ENCODE data around the gene SLC28A1.
"Not testable (repeated sequence)": the region's sequence is repeated elsewhere in the genome, so short reads cannot be mapped to it uniquely, and the experiment has no call there.

Gene SLC28A1

DNA sequence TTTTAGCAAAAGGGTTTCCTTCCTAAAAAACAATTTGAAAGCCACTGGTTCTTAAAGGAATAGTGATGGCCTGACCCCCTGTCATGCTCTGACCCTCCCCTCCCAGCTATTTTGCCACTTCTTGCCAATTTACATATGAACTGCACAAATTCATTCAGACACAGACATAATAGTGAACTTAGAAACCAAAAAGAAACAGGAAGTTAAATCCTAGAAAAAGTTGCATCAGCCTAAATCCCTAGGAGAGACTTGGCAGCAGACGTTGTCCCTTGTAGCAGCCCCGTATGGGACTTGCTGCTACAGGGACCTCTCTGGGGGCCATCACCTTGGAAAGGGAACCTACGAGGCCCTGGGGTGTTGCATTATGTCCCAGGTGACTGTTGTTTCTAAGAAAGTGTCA is 82.9 kb downstream of the SLC28A1 start:
- no peak for DNase-seq (ENCODE audit: low read depth in 2 of 3, low spot score in 2 of 3)

DNA sequence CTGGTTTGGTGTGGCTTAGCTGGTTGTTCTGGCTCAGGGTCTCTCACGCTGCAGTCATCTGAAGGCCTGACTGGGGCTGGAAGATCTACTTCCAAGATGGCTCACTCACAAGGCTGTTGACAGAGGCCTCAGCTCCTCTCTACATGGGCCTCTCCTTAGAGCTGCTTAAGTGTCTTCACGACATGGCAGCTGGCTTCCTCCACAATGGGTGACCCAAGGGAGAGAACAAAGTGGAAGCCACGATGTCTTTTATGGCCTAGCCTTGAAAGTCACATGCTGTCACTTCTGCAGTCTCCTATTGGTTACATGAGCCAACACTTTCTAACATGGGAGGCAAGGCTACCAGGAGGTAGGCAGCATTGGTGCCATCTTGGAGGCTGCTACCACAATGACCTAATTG is 83.8 kb downstream of the SLC28A1 start:
- no peak for DNase-seq (ENCODE audit: low read depth in 2 of 3, low spot score in 2 of 3)

DNA sequence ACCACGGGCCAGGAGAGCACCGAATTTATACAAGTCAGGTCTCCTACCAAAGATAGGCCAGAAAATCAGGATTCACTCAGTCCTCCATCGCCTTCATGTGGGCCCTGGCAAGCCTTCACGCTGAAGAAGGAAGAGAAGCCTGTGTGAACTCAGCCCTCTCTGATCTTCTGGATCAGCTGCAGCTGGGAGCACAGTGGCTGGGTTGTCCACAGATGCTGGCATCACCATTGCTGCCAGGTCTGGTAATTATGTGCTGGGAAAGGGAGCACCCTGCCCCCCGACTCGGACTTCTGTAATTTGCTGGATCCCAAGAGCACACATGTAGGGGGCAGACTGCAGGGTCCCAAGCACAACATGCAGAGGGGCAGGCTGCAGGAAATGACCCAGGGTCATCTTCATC is 84.8 kb downstream of the SLC28A1 start:
- no peak for DNase-seq (ENCODE audit: low read depth in 2 of 3, low spot score in 2 of 3)

DNA sequence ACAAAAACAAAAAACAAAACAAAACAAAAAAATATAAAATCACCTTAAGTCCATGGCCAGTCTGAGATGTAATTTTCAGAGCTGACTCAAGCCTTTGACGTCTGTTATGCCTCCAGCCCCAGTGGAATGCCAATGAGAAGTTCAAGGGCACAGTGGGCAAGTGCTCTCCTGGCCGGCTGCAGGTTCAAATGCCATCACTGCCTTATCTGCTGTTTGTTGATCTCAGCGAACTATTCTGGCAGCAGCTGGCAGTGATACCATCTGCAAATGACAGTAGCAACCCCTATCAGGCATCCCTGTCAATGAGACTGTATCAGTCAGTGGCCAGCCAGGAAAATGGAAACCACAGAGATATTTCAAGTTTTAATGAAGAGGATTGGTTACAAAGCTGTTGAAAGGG is 86.4 kb downstream of the SLC28A1 start:
- DNase-seq (ENCODE audit: low read depth in 2 of 3, low spot score in 2 of 3), result no peak

DNA sequence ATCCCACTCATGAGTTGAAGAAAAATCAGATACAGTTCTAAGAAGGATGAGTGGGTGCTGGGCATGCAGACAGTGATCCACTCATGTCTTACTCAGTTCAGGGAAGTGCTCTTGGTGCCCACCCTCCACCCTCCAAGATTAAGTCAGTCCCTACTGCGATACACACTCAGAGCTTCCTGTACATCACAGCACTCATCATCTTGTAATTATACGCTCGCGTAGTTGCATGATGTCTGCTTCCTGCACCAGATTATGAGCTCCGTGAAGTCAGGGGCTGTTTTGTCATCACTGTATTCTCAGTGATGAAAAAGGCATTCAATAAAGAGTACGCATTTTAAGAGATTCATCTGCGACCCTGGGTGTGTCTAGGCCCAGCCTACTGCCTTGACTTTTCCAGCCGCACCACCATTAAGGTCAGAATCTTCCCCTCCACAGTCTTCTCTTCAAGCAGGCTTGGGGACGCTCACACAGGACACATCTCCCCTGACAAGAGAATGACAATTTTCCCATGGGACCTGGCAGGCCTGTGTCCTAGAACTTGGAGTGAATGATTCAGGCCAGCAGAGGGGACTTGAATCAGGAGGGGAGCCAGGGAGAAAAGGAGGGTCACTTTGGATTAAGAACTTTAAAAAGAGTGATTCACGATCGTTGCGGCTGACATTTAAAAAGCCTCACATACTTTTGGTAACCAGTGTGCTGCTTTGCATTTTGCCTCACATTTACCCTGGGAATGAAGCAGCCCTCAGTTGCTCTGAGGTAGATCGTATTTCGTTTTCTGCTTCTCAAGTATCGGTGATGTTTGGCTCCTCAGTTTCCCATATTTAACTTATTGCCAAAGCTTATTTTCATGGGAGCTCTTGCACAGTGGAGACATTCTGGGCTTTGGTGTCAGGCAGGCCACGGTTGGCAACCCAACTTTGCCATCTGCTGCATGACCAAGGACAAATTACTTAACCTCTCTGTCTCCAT is 89.3 kb downstream of the SLC28A1 start:
- DNase-seq (ENCODE audit: low read depth in 2 of 3, low spot score in 2 of 3), result no peak

DNA sequence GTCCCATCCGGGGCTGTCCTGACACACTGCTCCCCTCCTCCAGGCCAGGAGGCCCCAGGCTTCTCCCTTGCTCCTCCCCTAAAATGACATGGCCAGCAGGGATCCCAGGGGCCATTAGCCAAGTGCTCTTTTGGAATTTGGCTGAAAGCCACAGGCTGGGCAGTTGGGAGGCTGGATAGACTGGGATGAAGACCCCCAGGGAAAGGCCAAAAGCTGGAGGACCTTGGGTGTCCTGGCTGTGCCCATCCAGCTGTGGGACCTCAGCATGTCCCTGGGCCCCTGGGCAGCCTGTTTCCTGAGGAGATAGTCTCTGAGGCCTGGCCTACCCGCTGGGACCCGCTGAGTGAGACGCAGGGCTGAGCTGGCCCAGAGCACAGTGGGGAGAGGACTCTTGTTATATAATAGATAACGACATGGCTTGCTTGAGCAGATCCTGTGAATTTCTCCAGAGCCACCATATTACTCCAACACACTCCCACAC is 91.4 kb downstream of the SLC28A1 start:
- DNase-seq (ENCODE audit: low read depth in 2 of 3, low spot score in 2 of 3), result no peak

DNA sequence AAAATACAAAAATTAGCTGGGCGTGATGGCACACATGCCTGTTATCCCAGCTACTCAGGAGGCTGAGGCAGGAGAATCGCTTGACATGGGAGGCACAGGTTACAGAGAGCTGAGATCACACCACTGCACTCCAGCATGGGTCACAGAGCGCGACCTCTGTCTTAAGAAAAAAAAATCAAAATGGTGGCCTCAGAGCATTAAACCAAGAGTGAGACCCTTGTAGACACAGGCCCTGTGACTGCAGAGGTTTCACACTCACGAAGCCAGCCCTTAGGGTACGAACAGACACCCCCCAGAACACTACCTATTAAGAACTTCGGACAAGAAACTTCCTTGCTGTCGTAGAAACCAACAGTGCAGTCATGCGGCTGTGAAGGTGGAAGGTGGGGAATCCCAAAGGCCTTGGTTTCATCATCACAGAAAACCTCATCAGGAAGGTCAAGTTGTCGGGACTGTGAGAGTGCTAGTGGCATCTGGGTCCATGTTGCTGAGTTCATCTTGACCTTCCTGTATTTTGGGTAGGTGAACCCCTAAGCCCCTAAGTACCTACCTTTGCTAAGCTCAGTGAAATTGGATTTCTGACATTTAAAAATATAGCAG is 92.4 kb downstream of the SLC28A1 start:
- DNase-seq (ENCODE audit: low read depth in 2 of 3, low spot score in 2 of 3), result no peak

DNA sequence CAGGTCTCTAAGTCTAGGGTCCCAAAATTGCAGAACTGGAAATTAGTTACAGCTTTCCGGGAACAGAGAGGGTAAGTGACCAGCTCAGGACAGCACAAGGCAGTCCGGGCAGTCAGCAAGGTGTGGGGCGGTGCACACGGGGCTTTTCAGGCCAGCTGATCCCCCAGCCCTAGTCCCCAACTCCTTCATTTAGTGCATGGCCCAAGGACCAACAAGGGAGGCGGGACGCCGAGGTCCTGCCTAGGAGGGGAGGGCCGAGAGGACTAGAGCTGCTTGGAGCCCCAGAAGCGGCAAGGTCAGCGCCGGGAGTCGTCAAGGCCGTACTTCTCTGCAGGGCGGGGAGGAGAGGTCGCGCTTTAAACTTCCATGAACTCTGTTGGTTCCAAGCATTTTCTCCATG is 95.2 kb downstream of the SLC28A1 start:
- DNase-seq (ENCODE audit: low read depth in 2 of 3, low spot score in 2 of 3), result no peak

DNA sequence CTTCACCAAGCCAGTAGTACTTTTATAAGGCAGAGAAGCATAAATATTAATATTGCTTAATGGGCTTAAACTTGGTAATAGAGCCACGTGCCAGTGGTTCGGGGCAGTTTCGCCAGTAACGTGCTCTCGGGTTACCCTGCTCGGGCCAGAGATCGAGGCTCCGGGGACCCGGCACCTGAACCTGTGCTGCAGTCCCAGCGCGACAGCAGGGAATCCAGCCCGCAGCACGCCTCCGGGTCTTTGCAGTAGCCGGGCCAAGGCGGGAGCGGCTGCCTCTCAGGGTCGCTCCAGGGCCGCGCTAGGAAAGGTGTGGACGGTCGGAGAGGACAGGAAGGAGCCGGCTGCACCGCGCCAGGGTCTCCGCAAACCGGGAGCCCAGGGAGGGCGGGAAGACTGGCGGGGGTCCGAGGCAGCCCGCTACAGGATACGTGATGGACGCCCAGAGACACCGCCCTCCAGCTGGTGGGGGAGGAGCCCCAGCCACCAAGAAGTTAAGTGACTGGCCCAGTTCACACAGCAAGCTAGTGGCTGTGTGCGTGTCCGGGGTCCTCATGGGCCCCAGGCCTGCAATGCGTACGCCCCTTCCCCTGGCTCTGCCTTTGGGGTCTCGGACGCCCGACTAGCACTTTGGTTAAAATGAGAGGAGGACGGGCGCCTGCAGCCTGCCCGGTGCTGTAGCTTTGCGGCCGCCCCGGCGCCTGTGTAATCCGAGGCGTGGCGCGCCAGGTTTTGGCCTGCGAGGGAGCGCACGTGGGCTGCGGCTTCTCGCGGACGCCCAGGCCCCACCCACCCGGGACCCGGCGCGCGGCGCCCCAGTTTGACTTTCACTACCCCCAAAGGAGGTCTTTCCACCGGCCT is 96.0 kb downstream of the SLC28A1 start:
- peak; percentile 52 to 74 (median 67) for DNase-seq (ENCODE audit: low read depth in 2 of 3, low spot score in 2 of 3)

DNA sequence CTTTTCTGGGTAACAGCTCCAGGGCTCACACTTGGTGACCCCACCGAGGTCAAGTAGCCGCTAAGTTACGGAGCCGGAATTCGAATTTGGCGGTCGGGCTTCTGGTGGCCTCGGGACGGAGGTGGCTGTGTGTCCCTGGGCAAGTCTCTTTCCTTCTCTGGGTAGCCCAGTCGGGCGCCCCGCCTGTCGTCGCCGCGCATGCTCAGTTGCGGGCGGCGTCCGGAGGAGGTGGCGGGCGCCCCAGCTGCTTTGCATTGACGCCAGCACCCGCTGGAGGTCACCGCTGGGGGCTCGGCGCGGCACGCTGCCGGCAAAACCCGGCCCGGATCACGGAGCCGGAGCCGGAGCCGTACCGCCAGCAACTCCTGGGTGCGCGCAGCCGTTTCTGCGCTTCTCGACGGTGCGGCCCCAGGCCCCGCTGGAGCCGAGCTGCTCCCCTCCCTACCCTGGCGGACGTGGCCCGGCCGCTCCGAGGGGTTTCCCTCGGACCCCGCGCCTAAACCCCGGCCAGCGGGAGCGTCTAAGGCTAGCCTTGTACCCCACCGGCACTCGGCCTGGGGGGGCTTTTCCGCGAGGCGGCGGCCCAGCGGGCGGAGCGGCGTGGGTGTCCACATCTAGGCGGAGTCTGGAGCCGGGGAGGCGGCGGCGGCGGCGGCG is 96.7 kb downstream of the SLC28A1 start:
- peak; percentile 81 to 98 (median 88) for DNase-seq (ENCODE audit: low read depth in 2 of 3, low spot score in 2 of 3)

DNA sequence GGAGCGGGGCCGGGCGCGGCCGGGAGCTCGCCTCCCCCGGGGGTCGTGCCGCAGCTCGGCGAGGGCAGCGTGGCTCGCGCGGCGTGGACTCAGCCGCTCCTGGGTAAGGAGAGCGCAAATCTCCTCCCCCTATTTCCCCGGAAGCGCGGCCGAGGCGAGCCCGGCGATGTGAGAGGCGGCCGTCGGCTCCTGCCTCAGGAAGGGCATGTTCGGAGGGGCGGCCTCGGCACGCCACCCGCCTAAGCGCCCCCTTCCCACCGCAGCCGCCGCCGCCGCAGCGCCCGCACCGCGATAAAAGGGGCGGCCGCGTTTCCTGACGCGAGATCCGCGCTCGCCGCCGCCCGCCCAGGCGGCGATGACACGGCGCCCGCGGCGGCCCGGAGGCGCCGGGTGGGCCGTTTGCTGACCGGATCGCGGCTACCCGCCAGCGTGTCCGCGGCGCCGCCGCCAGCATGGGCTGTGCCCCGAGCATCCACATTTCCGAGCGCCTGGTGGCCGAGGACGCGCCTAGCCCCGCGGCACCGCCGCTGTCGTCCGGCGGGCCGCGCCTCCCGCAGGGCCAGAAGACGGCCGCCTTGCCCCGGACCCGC is 97.3 kb downstream of the SLC28A1 start, which contains the start of gene PDE8A:
PDE8A (plus strand) TSS at position 146 of the 590 bp plus-strand sequence; CDS start at position 453, 307 bp downstream.
- peak in 2 of 3 experiments; percentile 23 to 27 for DNase-seq (ENCODE audit: low read depth in 2 of 3, low spot score in 2 of 3)

DNA sequence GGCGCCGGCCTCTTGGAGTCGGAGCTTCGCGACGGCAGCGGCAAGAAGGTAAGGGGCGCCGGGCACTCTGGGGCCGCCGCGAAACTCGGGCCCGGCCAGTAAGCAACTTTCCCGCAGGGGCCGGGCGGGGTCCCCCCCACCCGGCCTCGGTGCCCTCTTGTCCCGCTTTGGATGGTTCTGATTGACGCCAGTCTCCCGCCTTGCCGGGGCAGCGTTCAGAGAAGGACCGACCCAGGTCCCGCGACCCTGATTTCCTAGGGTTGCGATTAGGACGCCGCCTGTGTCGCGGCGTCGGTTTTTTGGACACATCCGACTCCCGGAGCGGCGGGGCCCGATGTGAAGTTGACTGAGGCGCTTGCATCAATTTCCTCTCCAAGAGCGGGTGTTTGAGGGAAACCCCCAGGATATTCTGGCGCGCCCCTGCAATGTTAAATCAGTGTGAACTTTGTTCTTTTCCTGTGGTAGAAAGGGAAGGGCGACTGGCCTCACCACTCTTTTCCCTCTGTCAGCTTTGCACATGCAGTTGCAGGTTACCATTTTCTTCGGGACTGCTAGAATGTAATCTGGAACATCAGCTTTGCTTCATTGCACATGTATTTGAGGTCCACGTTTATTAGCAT is 97.9 kb downstream of the SLC28A1 start:
- DNase-seq (ENCODE audit: low read depth in 2 of 3, low spot score in 2 of 3), result peak; percentile 22 to 41 (median 30)

DNA sequence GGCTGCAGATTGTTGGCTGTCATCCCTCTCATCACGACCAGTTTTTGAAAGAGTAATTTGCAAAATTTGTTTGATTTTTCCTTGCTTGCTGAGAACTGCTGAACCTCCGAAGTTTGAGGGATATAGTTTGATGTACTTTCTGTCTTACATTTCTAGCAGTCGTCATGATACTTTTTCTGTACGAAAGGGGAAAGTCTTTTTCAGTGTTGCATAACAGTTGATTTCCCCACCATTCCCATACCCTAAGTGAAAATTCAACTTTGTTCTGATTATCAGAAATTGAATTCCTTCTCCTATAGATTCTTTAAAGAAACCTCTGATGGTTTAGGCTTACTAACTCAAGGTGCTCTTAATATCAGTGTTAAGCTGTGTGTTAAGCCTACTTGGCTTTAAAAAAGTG is 98.8 kb downstream of the SLC28A1 start:
- DNase-seq (ENCODE audit: low read depth in 2 of 3, low spot score in 2 of 3), result no peak

DNA sequence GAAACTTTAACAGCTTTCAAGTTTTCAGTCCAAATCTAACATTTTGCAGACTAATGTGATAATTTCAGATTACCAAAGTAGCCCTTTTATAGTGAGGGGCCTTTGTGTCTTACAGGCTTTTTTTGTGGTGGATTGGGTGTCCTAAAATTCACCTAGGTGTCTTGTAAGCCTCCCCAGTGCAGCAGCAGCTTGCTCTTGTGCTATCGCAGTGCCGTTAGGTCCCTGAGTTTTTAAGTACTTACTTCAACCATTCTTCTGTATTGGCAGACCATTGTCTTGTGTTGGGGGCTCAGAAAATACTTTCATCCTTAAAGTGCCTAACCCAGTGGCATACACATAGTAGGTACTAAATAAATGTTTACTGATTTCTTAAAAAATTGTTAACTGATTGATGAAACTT is 99.2 kb downstream of the SLC28A1 start:
- DNase-seq (ENCODE audit: low read depth in 2 of 3, low spot score in 2 of 3), result no peak

DNA sequence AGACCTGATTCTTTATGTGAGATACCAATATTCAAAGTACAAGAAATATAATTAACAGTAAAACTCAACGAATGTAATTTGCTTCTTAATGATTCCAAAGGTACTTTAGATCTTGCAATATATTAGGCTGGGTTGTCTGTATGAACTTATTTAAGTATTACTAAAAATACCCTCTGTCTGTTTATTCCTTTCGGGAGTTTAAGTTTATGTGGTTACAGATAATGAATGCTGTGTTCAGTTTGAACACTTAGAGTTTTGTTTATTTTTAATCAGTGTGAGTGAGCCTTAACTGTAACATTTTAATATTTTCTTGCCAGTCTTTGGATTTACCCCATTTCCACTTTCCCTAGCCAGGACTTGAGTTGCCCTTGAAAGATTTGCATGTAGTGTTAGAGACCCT is 100.7 kb downstream of the SLC28A1 start:
- DNase-seq (ENCODE audit: low read depth in 2 of 3, low spot score in 2 of 3), result no peak

DNA sequence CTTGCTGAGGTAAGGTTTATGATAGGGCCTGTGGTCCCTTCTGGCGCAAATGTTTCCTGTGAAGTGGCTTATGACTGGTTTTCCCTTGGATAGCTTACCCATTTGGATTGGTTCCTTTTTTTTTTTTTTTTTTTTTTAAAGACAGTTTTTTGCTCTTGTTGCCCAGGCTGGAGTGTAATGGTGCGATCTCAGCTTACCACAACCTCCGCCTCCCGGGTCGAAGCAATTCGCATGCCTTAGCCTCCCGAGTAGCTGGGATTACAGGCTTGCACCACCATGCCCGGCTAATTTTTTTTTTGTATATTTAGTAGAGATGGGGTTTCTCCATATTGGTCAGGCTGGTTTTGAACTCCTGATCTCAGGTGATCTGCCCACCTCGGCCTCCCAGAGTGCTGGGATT is 102.9 kb downstream of the SLC28A1 start:
- DNase-seq (ENCODE audit: low read depth in 2 of 3, low spot score in 2 of 3), result not testable (repeated sequence)

DNA sequence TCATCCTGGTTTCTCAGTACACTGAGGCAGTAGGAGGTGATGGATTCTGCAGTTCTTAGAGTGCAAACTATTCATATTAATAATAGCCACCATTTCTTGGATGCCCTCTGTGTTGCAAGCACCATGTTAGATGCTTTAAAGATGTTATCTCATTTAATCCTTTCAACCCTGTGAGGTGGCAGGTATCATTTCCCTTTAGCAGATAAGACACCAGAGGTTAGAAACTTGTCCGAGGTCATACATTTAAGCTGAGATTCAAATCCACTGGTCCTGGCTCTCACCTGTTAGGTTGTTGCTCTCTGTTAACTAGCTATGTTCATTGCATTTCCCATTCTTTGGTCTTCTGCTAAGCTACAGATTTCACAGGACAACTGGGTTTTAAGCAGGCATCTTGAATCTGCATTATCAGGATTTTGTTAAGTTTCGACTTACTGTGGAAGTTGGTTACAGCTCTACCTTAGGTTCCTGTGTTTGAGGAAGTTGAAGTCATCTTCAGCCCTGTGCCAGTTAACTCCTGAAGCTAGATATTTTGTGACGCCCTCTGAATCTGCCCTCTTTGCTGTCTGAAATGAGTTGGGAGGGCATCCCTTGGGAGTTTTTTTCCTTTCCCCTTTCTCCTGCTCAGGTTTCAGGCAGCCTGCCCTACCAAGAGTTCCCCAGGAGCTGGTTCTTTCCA is 103.6 kb downstream of the SLC28A1 start:
- DNase-seq (ENCODE audit: low read depth in 2 of 3, low spot score in 2 of 3), result no peak

DNA sequence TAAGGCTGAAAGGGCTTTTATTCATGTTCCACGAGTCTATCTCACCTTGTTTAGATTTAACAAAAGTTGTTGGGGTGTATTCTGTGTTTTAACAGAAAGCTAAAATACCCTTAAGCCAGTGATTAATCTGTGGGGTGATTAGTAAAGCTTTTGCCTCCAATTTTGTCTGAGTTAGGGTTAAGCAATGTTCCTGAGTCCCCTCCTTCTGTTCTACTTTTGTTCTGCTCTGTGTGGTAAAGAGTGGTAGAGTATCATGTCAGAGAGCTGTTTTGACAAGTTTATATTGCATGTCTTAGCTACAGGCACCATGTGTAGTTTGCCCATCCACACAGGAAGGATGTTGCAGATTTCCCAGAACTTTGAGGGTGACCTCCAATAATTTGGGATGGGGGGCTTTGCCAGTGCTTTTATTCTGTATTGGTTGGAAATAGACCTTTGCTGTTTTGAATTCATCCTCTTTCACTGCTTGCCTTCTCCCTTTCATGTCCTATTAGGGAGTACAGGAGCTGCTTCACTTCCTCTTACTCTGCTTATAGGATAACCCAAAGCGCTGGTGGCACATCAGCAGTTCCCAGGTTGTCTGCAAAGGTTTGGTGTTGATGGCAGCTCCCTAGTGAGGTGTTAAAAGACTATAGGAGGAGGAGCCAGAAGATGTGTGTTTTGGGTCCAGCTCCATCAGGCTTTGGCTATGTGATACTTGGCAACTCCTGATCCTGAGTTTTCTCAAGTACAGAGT is 104.6 kb downstream of the SLC28A1 start:
- DNase-seq (ENCODE audit: low read depth in 2 of 3, low spot score in 2 of 3), result no peak

DNA sequence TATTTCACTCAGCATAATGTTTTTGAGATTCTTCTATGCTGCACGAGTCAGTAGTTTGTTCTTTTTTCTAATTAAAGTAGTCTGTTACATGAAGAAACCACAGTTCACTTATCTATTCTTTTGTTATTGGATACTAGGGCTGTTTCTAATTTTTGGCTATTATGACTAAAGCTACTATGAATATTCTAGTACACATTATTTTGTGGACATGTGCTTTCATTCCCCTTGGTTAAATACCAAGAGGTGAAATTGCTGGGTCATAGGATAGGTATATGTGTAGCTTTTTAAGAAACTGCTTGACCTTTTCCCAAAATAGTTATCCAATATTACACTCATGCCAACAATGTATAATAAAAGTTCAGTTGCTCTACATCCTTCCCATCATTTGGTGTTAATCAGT is 106.0 kb downstream of the SLC28A1 start:
- DNase-seq (ENCODE audit: low read depth in 2 of 3, low spot score in 2 of 3), result no peak
